ENCODE results near the gene LRGUK.
"Not testable (repeated sequence)": the region's sequence is repeated elsewhere in the genome, so short reads cannot be mapped to it uniquely, and the experiment has no call there.

Gene LRGUK, protein sequence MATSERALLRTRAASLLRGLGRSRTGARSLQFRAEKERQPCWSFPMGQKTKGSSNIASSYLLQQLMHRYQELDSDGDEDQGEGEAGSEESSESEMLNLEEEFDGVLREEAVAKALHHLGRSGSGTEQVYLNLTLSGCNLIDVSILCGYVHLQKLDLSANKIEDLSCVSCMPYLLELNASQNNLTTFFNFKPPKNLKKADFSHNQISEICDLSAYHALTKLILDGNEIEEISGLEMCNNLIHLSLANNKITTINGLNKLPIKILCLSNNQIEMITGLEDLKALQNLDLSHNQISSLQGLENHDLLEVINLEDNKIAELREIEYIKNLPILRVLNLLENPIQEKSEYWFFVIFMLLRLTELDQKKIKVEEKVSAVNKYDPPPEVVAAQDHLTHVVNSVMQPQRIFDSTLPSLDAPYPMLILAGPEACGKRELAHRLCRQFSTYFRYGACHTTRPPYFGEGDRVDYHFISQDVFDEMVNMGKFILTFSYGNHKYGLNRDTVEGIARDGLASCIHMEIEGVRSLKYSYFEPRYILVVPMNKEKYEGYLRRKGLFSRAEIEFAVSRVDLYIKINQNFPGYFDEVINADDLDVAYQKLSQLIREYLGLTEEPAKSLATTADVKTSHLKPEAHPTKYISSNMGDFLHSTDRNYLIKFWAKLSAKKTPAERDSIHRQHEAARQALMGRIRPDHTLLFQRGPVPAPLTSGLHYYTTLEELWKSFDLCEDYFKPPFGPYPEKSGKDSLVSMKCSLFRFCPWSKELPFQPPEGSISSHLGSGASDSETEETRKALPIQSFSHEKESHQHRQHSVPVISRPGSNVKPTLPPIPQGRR

DNA sequence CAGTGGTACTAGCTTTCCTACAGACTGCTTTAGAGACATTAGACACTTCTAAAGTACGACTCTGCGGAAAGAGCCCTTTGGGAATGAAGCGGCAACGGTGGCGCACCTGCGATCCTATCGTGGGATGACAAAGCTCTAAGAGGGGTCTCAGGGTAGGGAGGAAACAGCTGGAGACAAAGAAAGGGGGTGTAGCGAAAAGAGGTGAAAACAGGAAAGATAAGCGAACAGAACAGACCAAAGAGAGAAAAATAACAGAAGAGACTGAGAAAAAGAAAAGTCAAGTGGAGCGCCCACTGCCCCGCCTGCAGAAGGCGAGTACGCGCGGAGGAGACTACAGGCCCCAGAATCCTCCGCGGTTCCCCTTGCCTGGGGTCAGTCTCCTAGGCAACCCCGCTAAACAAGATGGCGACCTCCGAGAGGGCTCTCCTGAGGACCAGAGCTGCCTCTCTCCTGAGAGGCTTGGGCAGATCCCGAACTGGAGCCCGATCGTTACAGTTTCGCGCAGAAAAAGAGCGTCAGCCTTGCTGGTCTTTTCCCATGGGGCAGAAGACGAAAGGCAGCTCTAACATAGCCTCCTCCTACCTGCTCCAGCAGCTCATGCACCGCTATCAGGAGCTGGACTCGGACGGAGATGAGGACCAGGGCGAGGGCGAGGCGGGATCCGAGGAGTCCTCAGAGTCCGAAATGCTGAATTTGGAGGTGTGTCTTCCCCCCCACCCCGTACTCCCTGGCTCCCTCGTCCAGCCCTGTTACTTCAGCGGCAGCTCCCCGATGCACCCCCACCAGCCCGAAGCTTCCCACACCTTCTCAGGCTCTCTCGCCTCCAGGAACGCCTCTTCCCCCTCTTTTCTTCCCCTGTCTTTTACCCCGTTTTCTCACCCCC, at the start of gene LRGUK:
Gene LRGUK (plus strand): TSS at position 375 of the 883 bp plus-strand sequence. CDS start 28 bp downstream, at position 403.
- peak; percentile 80 for DNase-seq

DNA sequence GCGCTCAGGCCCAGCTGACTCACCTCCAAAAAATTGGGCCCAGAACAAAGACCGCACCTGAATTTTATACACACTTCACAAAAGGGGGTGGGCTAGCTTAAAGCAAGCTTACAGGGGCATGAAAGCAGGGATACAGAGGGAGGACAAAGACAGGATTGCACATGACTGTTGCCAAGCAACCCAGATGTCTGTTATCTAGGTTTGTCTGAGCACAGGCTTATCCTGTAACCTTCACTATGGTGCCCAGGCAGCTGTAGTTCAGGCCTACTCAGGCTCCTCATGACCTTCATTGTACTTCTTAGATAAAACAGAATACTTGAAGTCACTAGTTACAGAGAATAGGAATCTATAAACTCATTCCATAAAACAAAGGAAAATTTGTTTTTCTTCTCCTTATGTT, 49.6 kb upstream of the LRGUK start:
- not testable (repeated sequence) for DNase-seq

DNA sequence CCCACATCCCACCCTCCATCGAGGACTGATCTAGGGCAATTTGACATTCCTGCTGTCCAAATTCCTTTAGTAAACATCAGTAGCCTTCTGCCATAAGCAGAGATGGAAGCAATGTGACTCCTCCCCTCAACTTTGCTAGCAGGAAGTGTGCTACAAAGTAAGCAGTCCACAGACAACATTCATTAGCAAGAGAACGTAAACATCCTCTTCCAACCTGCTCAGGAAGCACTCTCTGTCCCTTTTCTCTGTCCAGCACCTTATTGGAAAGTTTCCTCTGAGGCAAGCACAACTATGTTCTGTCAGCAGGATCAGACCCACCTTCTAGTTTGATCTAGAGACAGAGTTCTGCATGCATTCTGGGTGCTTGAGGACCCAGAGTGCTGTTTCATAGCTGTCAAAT, 48.1 kb upstream of the LRGUK start:
- no peak for DNase-seq

DNA sequence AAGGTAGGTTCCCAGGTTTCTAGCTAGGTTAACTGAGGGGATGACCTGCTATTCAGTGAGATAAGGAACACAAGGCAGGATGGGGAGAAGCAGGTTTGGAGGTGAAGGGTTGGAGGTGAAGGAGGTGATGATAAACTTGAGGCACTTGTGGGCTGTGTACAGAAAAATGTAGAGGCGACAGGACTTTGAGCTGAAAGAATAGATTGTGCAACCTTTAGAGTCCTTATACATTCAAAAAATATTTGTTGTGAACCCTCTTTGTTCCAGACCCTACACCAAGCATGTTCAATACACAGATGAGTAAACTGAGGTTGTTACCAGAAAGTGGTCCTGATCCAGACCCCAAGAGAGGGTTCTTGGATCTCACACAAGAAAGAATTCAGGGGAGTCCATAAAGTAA, 45.4 kb upstream of the LRGUK start:
- no peak for DNase-seq

DNA sequence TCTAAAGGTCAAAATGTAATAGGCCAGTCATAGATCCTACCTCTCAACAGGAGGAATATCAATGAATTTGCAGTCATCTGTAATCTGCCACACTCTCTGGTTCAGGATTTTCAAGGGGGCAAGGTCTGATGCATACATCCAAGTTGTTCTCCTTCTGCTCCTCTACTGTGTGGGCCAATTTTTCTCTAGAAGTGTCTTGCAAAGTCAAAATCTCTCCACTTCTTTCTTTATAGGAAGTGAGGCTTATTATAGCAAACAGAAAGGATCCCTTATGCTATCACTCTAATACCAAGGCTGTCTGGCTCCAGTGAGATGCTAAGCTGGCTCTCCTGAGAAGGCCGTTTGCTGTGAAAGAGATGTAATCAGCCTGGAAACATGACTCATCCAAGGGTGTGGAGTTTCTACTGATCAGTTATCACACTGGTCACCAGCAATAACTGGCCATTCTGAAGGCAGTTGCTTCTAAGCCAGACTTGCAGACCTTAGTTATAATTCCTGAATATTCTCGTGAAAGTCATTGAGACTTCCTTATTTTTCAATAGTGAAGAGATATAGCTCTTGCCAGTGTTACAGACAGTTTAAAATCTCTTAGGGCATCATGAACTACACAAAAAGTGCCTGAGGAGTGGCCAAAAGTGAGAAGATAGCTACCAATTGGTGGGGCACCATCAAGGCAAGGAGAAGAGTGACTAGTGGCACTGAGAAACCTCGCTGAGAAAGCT, 43.2 kb upstream of the LRGUK start:
- DNase-seq = no peak

DNA sequence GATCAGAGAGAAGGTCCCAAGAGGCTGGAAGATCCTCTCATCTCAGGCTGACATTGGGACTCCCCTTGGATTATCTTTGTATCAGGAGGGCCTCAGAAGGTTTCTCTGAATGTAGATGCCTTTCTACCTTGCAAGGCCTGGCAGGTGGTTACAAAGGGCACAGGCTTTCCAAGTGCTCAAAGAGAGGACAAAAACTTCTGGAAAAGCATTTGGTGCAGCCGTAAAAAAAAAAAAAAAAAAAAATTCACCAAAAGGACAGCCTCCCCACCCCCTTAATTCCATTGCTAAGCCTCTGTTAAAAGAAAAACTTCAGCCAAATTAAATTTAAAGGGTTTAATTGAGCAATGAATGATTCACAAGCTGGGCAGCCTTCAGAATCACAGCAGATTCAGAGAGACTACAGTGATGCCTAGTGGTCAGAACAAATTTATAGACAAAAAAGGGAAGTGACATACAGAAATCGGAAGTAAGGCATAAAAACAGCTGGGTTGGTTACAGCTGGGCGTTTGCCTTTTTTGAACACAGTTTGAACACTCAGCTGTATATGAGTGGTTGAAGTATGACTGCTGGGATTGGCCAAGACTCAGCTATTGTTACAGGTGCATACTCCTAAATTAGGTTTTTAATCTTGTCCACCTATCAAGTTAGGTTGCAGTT, 42.5 kb upstream of the LRGUK start:
- DNase-seq = no peak

DNA sequence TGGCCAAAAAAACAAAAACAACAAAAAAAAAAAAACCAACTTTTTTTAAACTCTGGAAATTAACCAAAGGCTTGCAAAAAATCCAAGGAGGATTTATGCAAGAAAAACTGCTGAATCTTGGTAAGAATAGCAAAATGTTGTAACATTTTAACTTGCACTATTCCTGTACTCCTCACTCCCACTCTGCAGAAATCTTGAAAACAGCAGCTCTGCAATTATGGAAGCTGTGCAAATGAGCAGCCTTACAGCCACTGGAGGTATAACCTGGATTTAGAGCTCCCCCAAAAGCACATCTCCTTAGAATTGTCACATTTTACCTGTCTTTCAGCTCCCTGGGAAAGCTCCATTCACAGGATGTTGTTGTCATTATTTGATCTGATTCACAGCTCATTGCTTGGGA, 41.8 kb upstream of the LRGUK start:
- no peak for DNase-seq

DNA sequence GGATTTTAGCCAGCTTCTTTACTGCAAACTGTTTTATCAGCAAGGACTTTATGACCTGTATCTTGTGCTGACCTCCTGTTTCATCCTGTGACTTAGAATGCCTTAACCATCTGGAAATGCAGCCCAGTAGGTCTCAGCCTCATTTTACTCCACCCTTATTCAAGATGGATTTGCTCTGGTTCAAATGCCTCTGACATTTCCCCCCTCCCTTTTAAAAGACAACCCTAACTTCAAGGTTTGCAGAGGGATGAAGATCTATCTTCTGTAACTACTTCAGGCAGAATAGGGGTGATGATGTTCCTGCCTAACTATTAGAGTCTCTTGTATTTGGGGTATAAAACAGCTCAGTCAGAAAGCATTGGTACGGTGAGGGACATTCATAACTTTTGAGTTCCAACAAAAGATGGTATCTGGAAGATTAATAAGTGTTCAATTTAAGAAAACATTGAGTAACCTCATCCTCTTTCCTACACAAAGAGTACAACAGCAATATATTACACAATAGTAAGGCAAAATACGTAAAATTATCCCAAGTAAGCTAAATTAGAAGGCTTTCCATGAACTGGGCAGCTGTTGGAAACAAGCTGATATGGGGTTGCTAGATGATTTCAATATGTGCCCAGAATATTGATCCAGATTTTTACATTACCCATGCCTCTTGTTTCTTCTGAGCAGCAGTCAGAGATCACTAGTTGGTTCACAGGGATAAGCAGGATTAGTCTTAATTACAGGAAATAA, 40.0 kb upstream of the LRGUK start:
- no peak for DNase-seq

DNA sequence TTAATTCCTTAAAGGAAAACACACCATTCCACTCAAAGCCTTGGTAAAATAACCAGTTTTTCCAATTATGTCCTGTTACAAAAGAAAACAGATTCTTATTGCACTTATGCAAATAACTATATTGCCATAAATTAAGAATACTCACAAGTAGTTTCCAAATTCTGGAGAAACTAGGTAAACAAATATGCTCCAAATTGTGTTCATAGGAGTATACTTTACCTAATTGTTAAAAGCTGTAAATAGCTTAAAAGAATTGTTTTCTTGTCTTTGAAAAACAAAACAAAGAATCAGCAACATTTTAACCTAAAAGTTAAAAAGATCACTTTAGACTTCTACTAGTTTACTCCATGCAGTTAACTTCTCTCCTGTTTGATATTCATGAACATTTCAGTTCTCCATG, 38.9 kb upstream of the LRGUK start:
- DNase-seq = no peak

DNA sequence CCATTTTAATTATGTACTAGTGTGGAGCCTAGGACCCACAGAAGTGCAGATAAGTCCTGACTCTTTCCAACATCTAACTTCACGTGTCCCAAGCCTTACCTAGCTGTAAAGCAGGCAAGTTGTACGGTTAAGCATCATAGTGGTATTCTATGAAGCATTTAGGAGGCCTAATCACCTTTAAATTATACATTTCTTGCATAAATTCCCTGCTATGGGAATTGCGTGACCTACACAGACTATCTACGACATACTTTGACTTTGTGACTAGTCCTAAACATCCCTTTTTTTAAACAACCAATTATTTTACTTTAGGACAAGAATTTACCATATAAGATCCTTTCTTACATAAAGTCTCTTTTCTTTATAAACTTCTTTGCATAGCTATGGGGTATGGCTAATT, 37.7 kb upstream of the LRGUK start:
- DNase-seq = no peak

DNA sequence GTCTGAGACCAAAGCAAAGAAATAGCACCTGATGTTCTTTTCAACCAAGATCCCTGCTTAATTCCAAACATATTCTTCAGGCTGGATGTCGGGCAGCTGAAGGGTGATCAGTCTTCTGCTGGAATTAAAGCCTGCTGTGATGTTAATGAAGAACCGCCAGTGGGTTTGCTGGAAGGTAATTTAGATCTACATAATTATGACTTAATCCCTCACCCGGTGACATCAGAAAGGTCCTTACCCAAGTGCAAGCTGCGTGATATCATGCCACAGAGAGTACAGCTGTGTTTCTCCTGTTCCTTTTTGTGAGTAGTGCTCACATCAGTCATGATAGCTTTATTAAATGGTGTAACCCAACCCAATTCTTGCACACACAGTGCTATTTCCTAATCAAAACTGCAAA, 29.1 kb upstream of the LRGUK start:
- no peak for DNase-seq

DNA sequence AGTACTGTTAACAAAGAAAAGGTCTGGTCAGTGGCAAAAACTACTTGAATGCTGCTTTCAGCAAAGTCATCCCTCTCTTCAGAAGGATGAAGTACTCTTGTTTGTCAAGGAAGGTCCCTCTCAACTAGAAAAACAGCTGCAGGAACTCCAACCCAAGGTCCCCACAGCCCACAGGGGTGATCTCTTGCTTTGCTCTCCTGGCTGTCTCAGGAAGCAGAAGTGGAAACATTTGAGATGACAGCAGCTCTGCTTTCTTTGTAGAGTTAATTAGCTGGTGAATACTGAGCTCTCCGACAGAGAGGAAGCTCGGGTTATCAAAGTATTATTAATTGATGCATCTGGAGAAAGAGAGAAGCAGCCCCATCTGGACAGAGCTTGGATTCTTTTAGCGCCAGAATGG, 25.4 kb upstream of the LRGUK start:
- no peak for DNase-seq

DNA sequence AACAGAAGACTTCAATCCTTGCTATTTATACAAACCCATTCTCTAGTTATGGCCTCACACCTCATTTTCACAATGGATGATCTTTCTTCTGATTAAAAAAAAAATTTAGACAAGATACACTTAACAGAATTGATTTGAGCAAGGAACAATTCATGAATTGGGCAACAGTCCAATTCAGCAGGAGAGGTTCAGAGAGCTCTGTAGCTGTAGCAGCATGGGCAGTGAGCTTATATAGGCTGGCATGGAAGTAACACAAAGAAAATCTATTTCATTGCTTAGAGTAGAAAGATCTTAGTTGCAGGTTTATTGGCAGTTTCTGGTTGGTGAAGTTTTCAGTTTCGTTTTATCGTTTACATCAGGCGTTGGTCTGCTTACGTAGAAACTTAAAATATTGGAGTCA, 23.0 kb upstream of the LRGUK start:
- no peak for DNase-seq

DNA sequence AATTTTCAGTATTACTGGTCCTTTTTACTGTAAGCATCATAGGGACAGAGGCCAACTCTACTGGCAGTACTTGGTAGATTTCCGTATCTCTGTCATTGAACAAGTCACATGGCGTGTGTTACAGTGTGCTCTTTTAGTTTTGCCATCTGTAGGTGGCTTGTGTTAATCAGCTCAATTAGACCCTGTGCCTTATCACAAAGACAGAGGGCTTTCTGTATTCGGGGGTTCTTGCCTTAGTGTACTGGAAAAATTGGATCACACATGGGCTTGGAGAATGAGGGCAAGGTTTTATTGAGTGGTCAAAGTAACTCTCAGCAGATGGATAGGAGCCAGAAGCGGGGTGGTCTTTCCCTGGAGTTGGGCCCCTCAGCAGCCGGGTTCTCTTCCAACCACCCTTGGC, 21.3 kb upstream of the LRGUK start:
- DNase-seq = no peak

DNA sequence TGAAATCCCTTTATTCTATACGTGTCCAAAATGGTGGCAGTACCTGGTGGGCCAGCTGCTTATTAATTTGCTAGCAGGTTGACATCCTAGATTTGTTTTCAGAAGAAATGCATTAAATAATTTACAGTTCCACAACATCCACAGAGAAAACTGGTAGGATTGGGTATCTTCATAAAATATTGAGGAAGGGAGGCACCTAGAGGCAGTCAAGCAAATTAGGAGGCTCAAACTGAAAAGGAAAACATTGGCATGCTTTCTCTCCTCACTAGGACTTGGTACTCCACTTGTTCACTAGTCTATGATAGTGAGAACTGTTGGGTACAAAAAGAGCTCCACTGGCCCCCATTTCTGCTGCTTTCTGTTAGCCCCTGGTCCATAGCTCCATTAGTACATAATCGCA, 18.3 kb upstream of the LRGUK start:
- DNase-seq = no peak

DNA sequence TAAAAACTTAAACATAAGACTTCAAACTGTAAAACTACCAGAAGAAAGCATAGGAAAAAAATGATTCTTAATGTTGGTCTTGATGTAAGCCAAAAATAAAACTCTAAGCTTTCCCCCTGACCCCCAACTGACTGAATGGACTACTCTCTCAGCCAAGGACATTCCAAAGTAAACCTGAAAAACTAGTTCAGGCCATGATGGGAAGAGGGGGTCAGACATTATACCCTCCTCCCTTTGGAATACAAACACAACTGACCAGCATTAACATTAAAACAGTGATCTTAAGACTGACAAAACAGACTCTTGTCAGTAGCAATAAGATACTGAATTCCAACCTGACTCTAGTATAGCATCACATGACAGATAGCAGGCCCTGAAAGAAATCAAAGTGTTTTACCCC, 13.5 kb upstream of the LRGUK start:
- DNase-seq = no peak

DNA sequence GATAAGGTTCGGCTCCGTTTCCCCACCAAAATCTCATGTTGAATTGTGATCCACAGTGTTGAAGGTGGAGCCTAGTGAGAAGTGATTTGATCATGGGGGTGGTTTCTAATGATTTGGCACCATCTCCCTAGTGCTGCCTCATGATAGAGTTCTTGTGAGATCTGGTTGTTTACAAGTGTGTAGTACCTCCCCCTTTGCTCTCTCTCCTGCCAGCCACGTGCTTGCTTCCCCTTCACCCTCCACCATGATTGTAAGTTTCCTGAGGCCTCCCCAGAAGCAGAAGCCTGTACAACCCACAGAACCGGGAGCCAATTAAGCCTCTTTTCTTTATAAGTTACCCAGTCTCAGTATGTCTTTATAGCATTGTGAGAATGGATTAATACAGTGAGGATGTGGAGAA, 12.1 kb upstream of the LRGUK start:
- DNase-seq = no peak

DNA sequence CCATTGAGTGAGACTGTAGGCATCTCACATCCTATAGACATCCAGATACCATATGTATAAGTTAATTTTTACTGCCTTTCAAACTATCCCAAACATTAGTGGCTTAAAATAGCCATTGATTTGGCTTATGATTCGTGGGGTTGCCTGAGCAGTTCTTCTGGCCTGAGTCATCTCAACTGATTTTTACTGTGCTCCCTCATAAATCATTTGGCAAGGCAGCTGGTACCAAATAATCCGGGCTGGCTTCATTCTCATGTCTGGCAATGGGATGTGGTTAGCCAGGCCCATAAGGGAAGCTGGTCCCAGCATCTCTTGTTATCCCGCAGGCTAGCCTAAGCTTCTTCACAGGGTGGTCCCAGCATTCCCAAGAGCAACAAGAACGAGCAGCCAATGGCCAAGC, 6.7 kb upstream of the LRGUK start:
- DNase-seq = no peak

DNA sequence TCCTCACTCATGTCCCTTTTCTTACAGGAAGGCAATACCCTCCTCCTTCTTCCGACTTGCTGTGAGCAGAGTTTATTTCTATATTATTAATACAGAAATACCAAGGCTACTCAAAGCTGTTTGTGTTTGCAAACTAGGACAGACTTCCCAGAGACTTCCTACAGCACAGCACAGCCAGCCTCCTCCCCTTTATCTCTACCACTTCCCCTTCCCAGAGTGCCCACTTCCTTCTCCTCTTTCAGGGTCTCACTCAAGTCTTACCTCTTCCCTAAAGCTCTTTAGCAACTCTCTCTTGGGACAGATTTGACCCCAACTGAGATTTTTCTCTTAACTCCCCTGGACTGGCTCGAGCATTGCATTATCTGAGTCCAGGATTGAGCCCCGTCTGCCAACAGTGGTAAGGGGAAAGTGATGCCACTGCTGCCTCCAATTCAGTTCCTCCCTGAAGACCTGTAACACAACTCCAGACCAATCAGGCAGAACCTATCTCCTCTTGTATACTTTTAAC, 5.5 kb upstream of the LRGUK start:
- DNase-seq = no peak

DNA sequence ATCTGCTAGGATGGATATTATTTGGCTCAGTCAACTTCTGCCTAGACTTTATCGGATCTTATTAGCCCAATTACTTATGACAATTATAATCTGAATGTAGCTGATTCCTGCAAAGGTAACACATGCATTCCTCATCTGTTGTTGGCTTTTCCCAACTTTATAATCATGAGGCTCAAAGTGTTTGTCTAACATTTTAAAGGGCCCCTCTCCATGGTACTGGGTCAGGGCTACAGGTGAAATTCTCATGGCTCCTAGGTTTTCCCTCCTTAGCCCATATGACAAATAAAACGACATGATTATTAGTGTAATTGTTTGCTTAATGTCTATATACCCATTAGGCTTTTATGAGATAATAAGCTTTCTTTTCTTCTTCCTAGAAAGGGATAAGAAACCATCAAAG, 4.2 kb upstream of the LRGUK start:
- DNase-seq = no peak

DNA sequence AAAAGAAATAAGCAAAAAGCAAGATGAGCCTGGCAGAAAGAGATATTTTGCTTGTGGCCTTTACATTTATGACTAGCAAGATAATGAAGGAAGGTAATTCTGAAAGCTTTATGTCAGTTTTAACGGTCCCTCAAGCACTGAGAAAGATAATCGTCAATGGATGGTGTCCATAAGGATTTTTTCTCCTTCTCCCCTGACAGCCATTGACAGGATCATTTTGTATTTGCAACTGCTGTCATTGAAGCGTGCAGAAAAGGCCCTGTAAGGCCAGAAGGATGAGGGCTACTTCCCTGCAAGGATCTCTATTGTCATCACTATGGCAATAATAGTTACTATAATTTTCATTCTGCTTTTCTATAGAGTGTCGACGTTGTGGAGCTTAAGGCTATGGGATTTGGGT, 994 bp upstream of the LRGUK start:
- DNase-seq = no peak
